GM23338 (cell line): ENCODE results near the gene STK32C. TPM values are rescaled to one million over a fixed set of nuclear protein-coding genes. Genes with fewer than 3 reads are reported as not detected.

ENCODE experiments used
- ATAC-seq: fragments of 200-7000 bp; cut with Tn5 transposase; 3 replicates; pipeline ENCODE4 v1.9.1; 2020
- DNase-seq: peaks from one replicate; pipeline ENCODE4 v3.0.0-alpha.2; 2015; ENCODE audit warnings: low spot score
- H2AFZ ChIP-seq: fragments of 200-600 bp; sonication (generic); 2 replicates; pipeline ENCODE4 v1.8.0; 2016; ENCODE audit warnings: antibody characterized with exemption, mild to moderate bottlenecking, moderate library complexity
- H3F3A ChIP-seq: fragments of 200-600 bp; sonication (generic); replicated peaks from 2 replicates; pipeline ENCODE4 v1.8.0; 2017; ENCODE audit warnings: antibody characterized with exemption, mixed run types, low read depth
- H3K27ac ChIP-seq: fragments of 200-600 bp; sonication (generic); 2 replicates; pipeline ENCODE4 v1.6.1; 2016; ENCODE audit warnings: low read depth
- H3K27me3 ChIP-seq: fragments of 200-600 bp; sonication (generic); 2 replicates; pipeline ENCODE4 v1.8.0; 2016; ENCODE audit warnings: mild to moderate bottlenecking, mixed run types, moderate library complexity; ENCODE audit not compliant: insufficient read depth
- H3K36me3 ChIP-seq: fragments of 200-600 bp; sonication (generic); 2 replicates; pipeline ENCODE4 v1.8.0; 2016; ENCODE audit warnings: mild to moderate bottlenecking; ENCODE audit not compliant: insufficient read depth
- H3K4me1 ChIP-seq: fragments of 200-600 bp; sonication (generic); 2 replicates; pipeline ENCODE4 v1.8.0; 2016; ENCODE audit warnings: mild to moderate bottlenecking, moderate library complexity; ENCODE audit not compliant: insufficient read depth
- H3K4me2 ChIP-seq: fragments of 200-600 bp; sonication (generic); 2 replicates; pipeline ENCODE4 v1.7.1; 2017; ENCODE audit warnings: mixed run types
- H3K4me3 ChIP-seq: fragments of 200-600 bp; sonication (generic); 2 replicates; pipeline ENCODE4 v1.6.1; 2016; ENCODE audit warnings: mixed run types
- H3K79me2 ChIP-seq: fragments of 200-600 bp; sonication (generic); replicated peaks from 2 replicates; pipeline ENCODE4 v1.8.0; 2017; ENCODE audit warnings: mild to moderate bottlenecking; ENCODE audit not compliant: insufficient read depth
- H3K9me2 ChIP-seq: fragments of 200-600 bp; sonication (generic); 2 replicates; pipeline ENCODE4 v1.8.0; 2017; ENCODE audit not compliant: insufficient read depth
- H4K20me1 ChIP-seq: fragments of 200-600 bp; sonication (generic); replicated peaks from 2 replicates; pipeline ENCODE4 v1.8.0; 2017; ENCODE audit warnings: mild to moderate bottlenecking; ENCODE audit not compliant: insufficient read depth
- H3K27ac Mint-ChIP-seq: 2 replicates; pipeline ENCODE4 v1.8.0; 2020; ENCODE audit warnings: inconsistent platforms, mild to moderate bottlenecking, moderate library complexity, mixed read lengths
- H3K27me3 Mint-ChIP-seq: 3 replicates; pipeline ENCODE4 v1.8.0; 2022; ENCODE audit warnings: low read depth, mild to moderate bottlenecking, moderate library complexity, mixed read lengths, inconsistent platforms; ENCODE audit not compliant: insufficient read depth, poor library complexity
- H3K36me3 Mint-ChIP-seq: 3 replicates; pipeline ENCODE4 v1.8.0; 2021; ENCODE audit warnings: low read depth, mild to moderate bottlenecking, inconsistent platforms, moderate library complexity, mixed read lengths
- H3K4me1 Mint-ChIP-seq: 3 replicates; pipeline ENCODE4 v1.8.0; 2020; ENCODE audit warnings: mild to moderate bottlenecking, inconsistent platforms, mixed read lengths
- H3K4me3 Mint-ChIP-seq: 3 replicates; pipeline ENCODE4 v1.8.0; 2021; ENCODE audit warnings: moderate library complexity, mild to moderate bottlenecking, inconsistent platforms, mixed read lengths
- H3K9me3 Mint-ChIP-seq: 3 replicates; pipeline ENCODE4 v1.8.0; 2020; ENCODE audit warnings: moderate library complexity, mild to moderate bottlenecking, inconsistent platforms, mixed read lengths
- CREB1 ChIP-seq: fragments of 250-450 bp; sonication (Bioruptor Pico); IDR thresholded peaks from 2 replicates; pipeline ENCODE4 v1.5.0; 2020; ENCODE audit warnings: low read depth, mild to moderate bottlenecking, moderate library complexity
- EZH2 ChIP-seq: fragments of 200-600 bp; sonication (generic); IDR thresholded peaks from one replicate; pipeline ENCODE4 v1.8.0; 2017; ENCODE audit warnings: antibody characterized with exemption, mild to moderate bottlenecking, low read depth; ENCODE audit not compliant: unreplicated experiment
- EZH2phosphoT487 ChIP-seq: fragments of 200-600 bp; sonication (generic); IDR thresholded peaks from one replicate; pipeline ENCODE4 v1.8.1; 2018; ENCODE audit warnings: antibody characterized with exemption; ENCODE audit not compliant: unreplicated experiment
- JUNB ChIP-seq: IDR thresholded peaks from one replicate; pipeline ENCODE4 v1.6.1; 2016; ENCODE audit warnings: antibody characterized with exemption; ENCODE audit not compliant: unreplicated experiment
- NANOG ChIP-seq: IDR thresholded peaks from 2 replicates; pipeline ENCODE4 v1.6.1; 2016; ENCODE audit warnings: antibody characterized with exemption, borderline replicate concordance
- POLR2AphosphoS5 ChIP-seq: IDR thresholded peaks from 2 replicates; pipeline ENCODE4 v1.6.1; 2016; ENCODE audit warnings: antibody characterized with exemption, low read depth
- STAT1 ChIP-seq: IDR thresholded peaks from one replicate; pipeline ENCODE4 v1.6.1; 2016; ENCODE audit warnings: antibody characterized with exemption; ENCODE audit not compliant: unreplicated experiment
- ZNF114 ChIP-seq: fragments of 250-450 bp; sonication (Bioruptor Pico); IDR thresholded peaks from 2 replicates; pipeline ENCODE4 v1.5.0; 2020; ENCODE audit warnings: mild to moderate bottlenecking, moderate library complexity
- ZNF331 ChIP-seq: fragments of 250-450 bp; sonication (Bioruptor Pico); IDR thresholded peaks from 2 replicates; pipeline ENCODE4 v1.5.0; 2020; ENCODE audit warnings: low read depth, mild to moderate bottlenecking, moderate library complexity
- polyA plus RNA-seq: library from polyadenylated mRNA; unstranded; fragments of >200 nt; fragmentation: Nextera tagmentation; extraction: Ambion mirVana; gene quantifications from 2 replicates; pipeline ENCODE4 v1.2.1, GENCODE V29; 2016
- total RNA-seq: library from RNA; depleted of rRNA; stranded (reverse); fragments of >200 nt; shearing (Covaris generic); gene quantifications from 2 replicates; pipeline ENCODE4 v1.2.3, GENCODE V29; 2014
- TF ChIP-seq, protein P1 (sequence below): IDR thresholded peaks from 2 replicates; pipeline ENCODE4 v1.6.1; 2016; ENCODE audit warnings: antibody characterized with exemption
- TF ChIP-seq, protein P2 (sequence below): IDR thresholded peaks from one replicate; pipeline ENCODE4 v1.6.1; 2018; ENCODE audit warnings: antibody characterized with exemption; ENCODE audit not compliant: unreplicated experiment
- TF ChIP-seq, protein P3 (sequence below): fragments of 250-450 bp; sonication (Bioruptor Pico); IDR thresholded peaks from 2 replicates; pipeline ENCODE4 v1.5.0; 2020; ENCODE audit warnings: mild to moderate bottlenecking, moderate library complexity
- TF ChIP-seq, protein P4 (sequence below), 2 experiments: fragments of 200-600 bp in 1 of 2; sonication (generic) in 1 of 2; conservative IDR thresholded peaks; 2 replicates each; pipeline versions ENCODE4 v1.5.1 to v1.6.1; 2016 to 2017; ENCODE audit warnings: antibody characterized with exemption in 2 of 2, low read depth in 2 of 2, mild to moderate bottlenecking in 2 of 2, moderate library complexity in 1 of 2

STK32C gene
- total and polyA plus RNA-seq, 2 experiments from 2014 or later: 10.2 to 20.5 TPM

DNA sequence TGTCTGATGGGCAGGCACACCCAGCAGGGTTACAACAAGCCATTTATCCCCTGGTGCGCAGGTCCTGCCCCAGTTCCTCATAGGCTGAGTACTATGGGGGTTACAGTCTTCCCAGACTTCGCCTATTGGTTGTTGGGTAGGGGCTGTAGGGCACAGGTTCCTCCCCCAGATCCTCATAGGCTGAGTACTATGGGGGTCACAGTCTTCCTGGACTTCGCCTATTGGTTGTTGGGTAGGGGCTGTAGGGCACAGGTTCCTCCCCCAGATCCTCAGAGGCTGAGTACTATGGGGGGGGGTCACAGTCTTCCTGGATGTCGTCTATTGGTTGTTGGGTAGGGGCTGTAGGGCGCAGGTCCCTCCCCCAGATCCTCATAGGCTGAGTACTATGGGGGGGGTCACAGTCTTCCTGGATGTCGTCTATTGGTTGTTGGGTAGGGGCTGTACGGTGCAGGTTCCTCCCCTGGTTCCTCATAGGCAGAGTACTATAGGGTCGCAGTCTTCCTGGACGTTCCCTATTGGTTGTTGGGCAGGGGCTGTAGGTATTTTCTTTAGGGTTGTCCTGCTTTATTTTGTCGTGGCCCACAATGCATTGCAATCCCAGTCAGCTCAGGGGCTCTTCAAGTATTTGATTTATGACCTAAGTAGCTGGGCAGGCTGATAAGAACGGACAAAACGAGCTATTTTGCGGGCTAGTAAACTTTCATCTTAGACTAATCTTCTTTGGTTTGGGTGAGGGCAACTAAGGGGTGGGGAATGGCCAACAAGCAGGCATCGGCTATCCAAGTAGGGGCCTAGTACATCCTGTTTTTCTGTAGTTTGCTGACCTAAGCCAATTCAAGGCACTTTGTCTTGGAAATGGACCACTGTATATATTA, 27.7 kb upstream of the STK32C start:
- Mint-ChIP-seq H3K27ac (0 out of 2 replicates have a peak overlapping the region, but pooled peaks have one; percentile 41), H3K27me3 (peaks cover 24% of the 10 kb centered on the region), H3K9me3 (peaks cover 4% of the 10 kb centered on the region; the same call in 2 of the 3 replicates), H3K36me3 (peaks cover 3% of the 10 kb centered on the region; the same call in 1 of the 3 replicates), H3K4me1 (peaks cover 37% of the 10 kb centered on the region), H3K4me3 (no peak overlapping the region)
- no peak overlapping the region for H3K4me3 ChIP-seq
- peaks cover 10% of the 10 kb centered on the region for H3K79me2 ChIP-seq
- DNase-seq (peak; percentile 20), ATAC-seq (peak; percentile 16)
- no peak overlapping the region for H3K4me2 ChIP-seq
- peak overlapping the region; percentile 6; the same call in 1 of the 2 replicates for H3K27ac ChIP-seq
- 0 out of 2 replicates have a peak, but pooled peaks cover 7% of the 10 kb centered on the region for H3F3A ChIP-seq
- H2AFZ ChIP-seq: no peak overlapping the region
- no peaks in the 10 kb centered on the region for H4K20me1 ChIP-seq
- no peaks in the 10 kb centered on the region for H3K27me3 ChIP-seq
- TF ChIP-seq, protein P1, sequence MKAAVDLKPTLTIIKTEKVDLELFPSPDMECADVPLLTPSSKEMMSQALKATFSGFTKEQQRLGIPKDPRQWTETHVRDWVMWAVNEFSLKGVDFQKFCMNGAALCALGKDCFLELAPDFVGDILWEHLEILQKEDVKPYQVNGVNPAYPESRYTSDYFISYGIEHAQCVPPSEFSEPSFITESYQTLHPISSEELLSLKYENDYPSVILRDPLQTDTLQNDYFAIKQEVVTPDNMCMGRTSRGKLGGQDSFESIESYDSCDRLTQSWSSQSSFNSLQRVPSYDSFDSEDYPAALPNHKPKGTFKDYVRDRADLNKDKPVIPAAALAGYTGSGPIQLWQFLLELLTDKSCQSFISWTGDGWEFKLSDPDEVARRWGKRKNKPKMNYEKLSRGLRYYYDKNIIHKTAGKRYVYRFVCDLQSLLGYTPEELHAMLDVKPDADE: no peak
- TF ChIP-seq, protein P2, sequence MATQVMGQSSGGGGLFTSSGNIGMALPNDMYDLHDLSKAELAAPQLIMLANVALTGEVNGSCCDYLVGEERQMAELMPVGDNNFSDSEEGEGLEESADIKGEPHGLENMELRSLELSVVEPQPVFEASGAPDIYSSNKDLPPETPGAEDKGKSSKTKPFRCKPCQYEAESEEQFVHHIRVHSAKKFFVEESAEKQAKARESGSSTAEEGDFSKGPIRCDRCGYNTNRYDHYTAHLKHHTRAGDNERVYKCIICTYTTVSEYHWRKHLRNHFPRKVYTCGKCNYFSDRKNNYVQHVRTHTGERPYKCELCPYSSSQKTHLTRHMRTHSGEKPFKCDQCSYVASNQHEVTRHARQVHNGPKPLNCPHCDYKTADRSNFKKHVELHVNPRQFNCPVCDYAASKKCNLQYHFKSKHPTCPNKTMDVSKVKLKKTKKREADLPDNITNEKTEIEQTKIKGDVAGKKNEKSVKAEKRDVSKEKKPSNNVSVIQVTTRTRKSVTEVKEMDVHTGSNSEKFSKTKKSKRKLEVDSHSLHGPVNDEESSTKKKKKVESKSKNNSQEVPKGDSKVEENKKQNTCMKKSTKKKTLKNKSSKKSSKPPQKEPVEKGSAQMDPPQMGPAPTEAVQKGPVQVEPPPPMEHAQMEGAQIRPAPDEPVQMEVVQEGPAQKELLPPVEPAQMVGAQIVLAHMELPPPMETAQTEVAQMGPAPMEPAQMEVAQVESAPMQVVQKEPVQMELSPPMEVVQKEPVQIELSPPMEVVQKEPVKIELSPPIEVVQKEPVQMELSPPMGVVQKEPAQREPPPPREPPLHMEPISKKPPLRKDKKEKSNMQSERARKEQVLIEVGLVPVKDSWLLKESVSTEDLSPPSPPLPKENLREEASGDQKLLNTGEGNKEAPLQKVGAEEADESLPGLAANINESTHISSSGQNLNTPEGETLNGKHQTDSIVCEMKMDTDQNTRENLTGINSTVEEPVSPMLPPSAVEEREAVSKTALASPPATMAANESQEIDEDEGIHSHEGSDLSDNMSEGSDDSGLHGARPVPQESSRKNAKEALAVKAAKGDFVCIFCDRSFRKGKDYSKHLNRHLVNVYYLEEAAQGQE: no peak
- TF ChIP-seq CREB1 (CRISPR knock-in tag): no peak
- no peak for TF ChIP-seq ZNF331 (CRISPR knock-in tag)
- TF ChIP-seq POLR2AphosphoS5: no peak
- TF ChIP-seq EZH2phosphoT487: no peak
- TF ChIP-seq, protein P3, sequence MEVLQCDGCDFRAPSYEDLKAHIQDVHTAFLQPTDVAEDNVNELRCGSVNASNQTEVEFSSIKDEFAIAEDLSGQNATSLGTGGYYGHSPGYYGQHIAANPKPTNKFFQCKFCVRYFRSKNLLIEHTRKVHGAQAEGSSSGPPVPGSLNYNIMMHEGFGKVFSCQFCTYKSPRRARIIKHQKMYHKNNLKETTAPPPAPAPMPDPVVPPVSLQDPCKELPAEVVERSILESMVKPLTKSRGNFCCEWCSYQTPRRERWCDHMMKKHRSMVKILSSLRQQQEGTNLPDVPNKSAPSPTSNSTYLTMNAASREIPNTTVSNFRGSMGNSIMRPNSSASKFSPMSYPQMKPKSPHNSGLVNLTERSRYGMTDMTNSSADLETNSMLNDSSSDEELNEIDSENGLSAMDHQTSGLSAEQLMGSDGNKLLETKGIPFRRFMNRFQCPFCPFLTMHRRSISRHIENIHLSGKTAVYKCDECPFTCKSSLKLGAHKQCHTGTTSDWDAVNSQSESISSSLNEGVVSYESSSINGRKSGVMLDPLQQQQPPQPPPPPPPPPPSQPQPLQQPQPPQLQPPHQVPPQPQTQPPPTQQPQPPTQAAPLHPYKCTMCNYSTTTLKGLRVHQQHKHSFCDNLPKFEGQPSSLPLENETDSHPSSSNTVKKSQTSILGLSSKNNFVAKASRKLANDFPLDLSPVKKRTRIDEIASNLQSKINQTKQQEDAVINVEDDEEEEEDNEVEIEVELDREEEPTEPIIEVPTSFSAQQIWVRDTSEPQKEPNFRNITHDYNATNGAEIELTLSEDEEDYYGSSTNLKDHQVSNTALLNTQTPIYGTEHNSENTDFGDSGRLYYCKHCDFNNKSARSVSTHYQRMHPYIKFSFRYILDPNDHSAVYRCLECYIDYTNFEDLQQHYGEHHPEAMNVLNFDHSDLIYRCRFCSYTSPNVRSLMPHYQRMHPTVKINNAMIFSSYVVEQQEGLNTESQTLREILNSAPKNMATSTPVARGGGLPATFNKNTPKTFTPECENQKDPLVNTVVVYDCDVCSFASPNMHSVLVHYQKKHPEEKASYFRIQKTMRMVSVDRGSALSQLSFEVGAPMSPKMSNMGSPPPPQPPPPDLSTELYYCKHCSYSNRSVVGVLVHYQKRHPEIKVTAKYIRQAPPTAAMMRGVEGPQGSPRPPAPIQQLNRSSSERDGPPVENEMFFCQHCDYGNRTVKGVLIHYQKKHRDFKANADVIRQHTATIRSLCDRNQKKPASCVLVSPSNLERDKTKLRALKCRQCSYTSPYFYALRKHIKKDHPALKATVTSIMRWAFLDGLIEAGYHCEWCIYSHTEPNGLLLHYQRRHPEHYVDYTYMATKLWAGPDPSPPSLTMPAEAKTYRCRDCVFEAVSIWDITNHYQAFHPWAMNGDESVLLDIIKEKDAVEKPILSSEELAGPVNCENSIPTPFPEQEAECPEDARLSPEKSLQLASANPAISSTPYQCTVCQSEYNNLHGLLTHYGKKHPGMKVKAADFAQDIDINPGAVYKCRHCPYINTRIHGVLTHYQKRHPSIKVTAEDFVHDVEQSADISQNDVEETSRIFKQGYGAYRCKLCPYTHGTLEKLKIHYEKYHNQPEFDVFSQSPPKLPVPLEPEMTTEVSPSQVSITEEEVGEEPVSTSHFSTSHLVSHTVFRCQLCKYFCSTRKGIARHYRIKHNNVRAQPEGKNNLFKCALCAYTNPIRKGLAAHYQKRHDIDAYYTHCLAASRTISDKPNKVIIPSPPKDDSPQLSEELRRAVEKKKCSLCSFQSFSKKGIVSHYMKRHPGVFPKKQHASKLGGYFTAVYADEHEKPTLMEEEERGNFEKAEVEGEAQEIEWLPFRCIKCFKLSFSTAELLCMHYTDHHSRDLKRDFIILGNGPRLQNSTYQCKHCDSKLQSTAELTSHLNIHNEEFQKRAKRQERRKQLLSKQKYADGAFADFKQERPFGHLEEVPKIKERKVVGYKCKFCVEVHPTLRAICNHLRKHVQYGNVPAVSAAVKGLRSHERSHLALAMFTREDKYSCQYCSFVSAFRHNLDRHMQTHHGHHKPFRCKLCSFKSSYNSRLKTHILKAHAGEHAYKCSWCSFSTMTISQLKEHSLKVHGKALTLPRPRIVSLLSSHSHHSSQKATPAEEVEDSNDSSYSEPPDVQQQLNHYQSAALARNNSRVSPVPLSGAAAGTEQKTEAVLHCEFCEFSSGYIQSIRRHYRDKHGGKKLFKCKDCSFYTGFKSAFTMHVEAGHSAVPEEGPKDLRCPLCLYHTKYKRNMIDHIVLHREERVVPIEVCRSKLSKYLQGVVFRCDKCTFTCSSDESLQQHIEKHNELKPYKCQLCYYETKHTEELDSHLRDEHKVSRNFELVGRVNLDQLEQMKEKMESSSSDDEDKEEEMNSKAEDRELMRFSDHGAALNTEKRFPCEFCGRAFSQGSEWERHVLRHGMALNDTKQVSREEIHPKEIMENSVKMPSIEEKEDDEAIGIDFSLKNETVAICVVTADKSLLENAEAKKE: no peak
- TF ChIP-seq STAT1: no peak
- TF ChIP-seq JUNB: no peak
- no peak for TF ChIP-seq ZNF114 (CRISPR knock-in tag)
- TF ChIP-seq EZH2: no peak
- TF ChIP-seq, protein P4, sequence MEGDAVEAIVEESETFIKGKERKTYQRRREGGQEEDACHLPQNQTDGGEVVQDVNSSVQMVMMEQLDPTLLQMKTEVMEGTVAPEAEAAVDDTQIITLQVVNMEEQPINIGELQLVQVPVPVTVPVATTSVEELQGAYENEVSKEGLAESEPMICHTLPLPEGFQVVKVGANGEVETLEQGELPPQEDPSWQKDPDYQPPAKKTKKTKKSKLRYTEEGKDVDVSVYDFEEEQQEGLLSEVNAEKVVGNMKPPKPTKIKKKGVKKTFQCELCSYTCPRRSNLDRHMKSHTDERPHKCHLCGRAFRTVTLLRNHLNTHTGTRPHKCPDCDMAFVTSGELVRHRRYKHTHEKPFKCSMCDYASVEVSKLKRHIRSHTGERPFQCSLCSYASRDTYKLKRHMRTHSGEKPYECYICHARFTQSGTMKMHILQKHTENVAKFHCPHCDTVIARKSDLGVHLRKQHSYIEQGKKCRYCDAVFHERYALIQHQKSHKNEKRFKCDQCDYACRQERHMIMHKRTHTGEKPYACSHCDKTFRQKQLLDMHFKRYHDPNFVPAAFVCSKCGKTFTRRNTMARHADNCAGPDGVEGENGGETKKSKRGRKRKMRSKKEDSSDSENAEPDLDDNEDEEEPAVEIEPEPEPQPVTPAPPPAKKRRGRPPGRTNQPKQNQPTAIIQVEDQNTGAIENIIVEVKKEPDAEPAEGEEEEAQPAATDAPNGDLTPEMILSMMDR (conservative IDR thresholded peaks at IDR 0.05; ENCODE audit: low read depth in 2 of 2): no peak
- no peak for TF ChIP-seq NANOG
- no peaks in the 10 kb centered on the region for H3K9me2 ChIP-seq
- no peaks in the 10 kb centered on the region for H3K36me3 ChIP-seq
- H3K4me1 ChIP-seq: peaks cover 15% of the 10 kb centered on the region
